ENCODE data around the gene CLEC2L. TPM values are rescaled to one million over a fixed set of nuclear protein-coding genes. Genes with fewer than 3 reads are reported as not detected.
A peak's percentile ranks its signal among the peaks of the same experiment; 100 is the strongest.

The CLEC2L gene
- total RNA-seq = not detected

- DNase-seq (ENCODE audit: low spot score) = no peak
These were observed at the start of gene CLEC2L for GRCh38 chr7:139523199-139523941. Gene CLEC2L (plus strand): TSS chr7:139523685. CDS start chr7:139523928, 243 bp downstream.

- no peak for DNase-seq (ENCODE audit: low spot score)
These were observed 47.3 kb upstream of the CLEC2L start for GRCh38 chr7:139476139-139476538.

- no peak for DNase-seq (ENCODE audit: low spot score)
These were observed 46.6 kb upstream of the CLEC2L start for GRCh38 chr7:139476891-139477290.

- no peak for DNase-seq (ENCODE audit: low spot score)
These were observed 43.9 kb upstream of the CLEC2L start for GRCh38 chr7:139479620-139480019.

- no peak for DNase-seq (ENCODE audit: low spot score)
These were observed 42.1 kb upstream of the CLEC2L start for GRCh38 chr7:139481364-139481763.

- DNase-seq (ENCODE audit: low spot score) = no peak
These were observed 41.4 kb upstream of the CLEC2L start for GRCh38 chr7:139482122-139482521.

- no peak for DNase-seq (ENCODE audit: low spot score)
These were observed 40.6 kb upstream of the CLEC2L start for GRCh38 chr7:139482662-139483466.

- DNase-seq (ENCODE audit: low spot score) = no peak
These were observed 36.0 kb upstream of the CLEC2L start for GRCh38 chr7:139487366-139488080.

- DNase-seq (ENCODE audit: low spot score) = no peak
These were observed 34.7 kb upstream of the CLEC2L start for GRCh38 chr7:139488810-139489209.

GRCh38 chr7:139490130-139490529 lies 33.4 kb upstream of the CLEC2L start:
- peak; percentile 70 for DNase-seq (ENCODE audit: low spot score)

GRCh38 chr7:139492293-139492692 lies 31.2 kb upstream of the CLEC2L start:
- no peak for DNase-seq (ENCODE audit: low spot score)

GRCh38 chr7:139494835-139495579 lies 28.5 kb upstream of the CLEC2L start:
- DNase-seq (ENCODE audit: low spot score) = no peak

- DNase-seq (ENCODE audit: low spot score) = no peak
These were observed 27.8 kb upstream of the CLEC2L start for GRCh38 chr7:139495580-139496125.

GRCh38 chr7:139496528-139496927 lies 27.0 kb upstream of the CLEC2L start:
- no peak for DNase-seq (ENCODE audit: low spot score)

- no peak for DNase-seq (ENCODE audit: low spot score)
These were observed 22.7 kb upstream of the CLEC2L start for GRCh38 chr7:139500770-139501138.

GRCh38 chr7:139502226-139502625 lies 21.3 kb upstream of the CLEC2L start:
- DNase-seq (ENCODE audit: low spot score) = no peak

GRCh38 chr7:139505563-139505962 lies 17.9 kb upstream of the CLEC2L start:
- no peak for DNase-seq (ENCODE audit: low spot score)

- DNase-seq (ENCODE audit: low spot score) = no peak
These were observed 13.9 kb upstream of the CLEC2L start for GRCh38 chr7:139509535-139509934.

GRCh38 chr7:139511315-139511714 lies 12.2 kb upstream of the CLEC2L start:
- DNase-seq (ENCODE audit: low spot score) = no peak

GRCh38 chr7:139515266-139515665 lies 8.2 kb upstream of the CLEC2L start:
- no peak for DNase-seq (ENCODE audit: low spot score)

- DNase-seq (ENCODE audit: low spot score) = no peak
These were observed 2.0 kb upstream of the CLEC2L start for GRCh38 chr7:139521439-139521838.

GRCh38 chr7:139522830-139523198 lies 671 bp upstream of the CLEC2L start:
- no peak for DNase-seq (ENCODE audit: low spot score)
